Stimulated activated CD4-positive, alpha-beta T cell treated with anti-CD3 and anti-CD28 coated beads, Interleukin-2, amount 100 ng/mL, for 48 hours (primary cell): ENCODE results near the gene ANKLE1.

Experiments used
- DNase-seq, 2 donors: peaks; one replicate each; pipeline ENCODE4 v3.0.0-alpha.2; 2020

ANKLE1 gene

DNA sequence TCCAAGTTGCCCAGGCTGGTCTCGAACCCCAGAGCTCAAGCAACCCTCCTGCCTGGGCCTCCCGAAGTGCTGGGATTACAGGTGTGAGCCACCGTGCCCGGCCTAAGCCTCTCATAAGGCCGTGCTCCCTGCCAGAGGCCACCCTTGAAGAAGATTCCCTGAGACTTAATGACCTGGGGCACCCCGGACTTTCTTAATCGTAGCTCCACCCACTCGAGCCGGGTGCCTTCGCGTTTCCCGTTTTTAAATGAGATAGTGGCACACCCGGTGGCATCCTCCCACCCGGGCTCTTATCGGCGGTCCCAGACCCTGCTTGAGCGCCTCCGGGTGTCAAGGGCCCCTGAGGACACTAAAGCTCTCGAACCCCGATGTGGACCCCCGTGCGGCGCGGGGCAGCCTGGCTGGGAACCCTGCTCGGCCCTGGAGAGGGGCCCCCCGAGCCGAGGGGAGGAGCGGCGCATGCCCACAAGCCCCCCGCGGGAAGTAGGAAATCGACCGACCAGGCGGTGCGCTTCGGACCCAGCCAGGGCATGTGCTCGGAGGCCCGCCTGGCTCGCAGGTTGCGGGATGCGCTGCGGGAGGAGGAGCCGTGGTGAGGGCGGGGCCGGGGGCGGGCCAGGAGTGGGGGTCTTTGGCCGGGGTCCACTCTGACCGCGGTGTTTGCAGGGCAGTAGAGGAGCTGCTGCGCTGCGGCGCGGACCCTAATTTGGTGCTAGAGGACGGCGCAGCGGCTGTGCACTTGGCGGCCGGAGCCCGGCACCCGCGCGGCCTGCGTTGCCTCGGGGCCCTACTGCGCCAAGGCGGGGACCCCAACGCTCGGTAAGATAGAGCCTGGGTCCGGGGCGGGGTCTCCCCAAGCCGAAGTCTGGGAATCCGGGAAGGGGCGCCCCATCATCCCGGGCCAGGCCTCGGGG lies at the start of gene ANKLE1:
TSS of gene ANKLE1 (plus strand) at position 511 of the 914 bp plus-strand sequence. CDS start at position 531, 20 bp downstream.
- DNase-seq = no peak

DNA sequence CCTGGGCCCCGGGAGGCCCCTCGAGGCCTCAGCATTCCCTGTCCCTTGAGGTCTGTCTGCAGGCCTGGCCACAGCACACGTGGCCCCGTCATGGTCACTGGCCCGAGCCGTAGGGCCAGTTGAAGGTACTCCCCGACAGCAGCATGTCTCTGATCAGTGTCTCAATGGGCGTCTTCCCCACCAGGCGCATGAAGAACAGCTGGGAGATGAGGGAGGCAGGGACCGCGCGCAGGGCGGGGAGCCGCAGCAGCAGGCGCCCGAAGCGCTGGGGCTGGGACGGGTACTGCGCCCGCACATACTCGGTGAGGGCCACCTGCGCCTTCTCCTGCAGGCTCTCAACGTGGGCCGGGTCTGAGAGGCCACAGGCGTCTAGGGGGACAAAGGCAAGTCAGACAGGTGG lies 49.4 kb upstream of the ANKLE1 start:
- DNase-seq = no peak

DNA sequence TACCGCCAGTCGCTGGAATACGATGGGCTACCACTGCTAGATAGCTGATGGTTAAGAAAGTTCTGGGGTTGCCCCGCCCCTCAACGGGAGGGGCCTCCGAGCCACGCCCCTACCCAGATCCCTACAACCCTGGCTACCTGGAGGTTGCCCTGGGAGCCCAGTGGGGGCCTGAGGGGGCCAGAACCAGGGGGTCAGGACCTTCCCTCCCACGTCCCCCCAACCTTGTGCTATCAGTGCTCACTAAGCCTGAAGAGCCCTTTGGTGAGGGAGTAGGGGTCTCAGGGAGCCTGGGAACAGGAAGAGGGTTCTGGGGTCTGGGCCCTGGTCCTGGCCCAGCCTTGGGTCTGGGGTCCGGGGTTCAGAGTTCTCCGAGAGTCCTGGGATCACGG lies 46.8 kb upstream of the ANKLE1 start:
- peak; percentile 65 to 66 for DNase-seq

DNA sequence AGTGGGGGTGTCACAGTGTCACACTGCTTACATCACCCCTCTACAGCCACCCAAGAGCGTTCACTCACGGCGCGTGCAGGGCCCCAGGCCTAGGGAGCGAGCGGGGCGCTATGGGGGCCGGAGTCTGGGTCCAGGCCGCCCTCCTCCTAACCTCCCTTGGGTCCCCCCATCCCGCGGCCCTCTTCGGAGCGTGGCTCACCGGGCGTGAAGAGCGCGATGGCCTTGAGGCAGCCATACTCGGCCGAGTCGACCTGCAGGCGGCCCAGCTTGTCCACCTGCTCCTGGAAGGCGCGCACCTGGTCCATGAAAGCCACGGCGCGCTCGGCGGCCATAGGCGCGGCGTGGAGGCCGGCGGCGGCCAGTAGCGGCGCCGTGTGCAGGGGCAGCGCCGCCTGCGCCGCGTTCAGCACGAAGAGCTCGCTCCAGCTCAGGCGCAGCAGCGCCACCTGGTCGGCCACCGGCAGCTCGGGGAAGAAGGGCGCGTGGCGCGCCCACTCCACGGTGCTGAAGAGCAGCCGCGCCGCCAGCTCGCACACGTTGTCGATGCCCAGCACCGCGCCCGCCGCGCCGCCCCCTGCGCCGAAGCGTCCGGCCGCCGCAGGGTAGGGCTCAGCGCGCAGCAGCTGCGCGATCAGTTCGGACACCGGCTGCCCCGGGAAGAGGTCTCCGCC lies 46.3 kb upstream of the ANKLE1 start:
- DNase-seq = peak; percentile 58 to 63

DNA sequence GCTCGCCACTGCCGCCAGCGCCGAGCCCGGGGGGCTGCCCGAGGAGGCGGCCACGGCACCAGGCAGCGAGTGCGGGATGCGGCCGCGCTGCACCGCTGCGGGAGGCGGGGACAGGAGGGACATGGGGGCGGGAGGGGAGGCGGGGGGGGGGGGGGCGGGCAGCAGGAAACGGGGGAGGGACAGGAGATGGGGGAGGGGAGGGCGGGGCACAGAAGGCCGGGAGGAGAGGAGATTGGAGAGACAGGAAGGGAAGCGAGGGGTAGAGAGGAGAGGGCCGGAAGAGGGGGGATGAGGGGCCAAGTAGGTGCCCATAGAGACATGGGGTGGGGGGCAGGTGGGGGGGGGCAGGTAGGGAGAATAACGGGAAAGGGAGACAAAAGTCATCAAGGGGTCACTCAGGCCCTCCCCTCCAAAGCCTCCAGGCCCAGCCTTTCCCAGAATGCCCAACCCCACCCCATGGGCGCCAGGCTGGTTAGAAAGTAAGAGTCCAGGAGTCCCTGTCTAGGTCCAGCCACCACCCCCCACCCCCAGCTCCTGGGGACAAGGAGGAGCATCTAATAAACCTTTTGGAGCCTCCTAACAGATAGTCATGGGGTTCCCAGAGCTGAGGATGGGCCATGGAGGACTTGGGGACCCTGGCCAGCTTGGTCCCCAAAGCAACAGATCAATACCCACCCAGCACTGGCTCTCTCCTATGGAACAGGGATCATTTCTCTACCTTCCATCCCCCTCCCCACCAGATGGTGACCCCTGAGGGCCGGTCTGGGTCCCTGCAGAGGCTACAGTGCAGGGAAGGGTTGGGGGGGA lies 45.5 kb upstream of the ANKLE1 start:
- DNase-seq = no peak

DNA sequence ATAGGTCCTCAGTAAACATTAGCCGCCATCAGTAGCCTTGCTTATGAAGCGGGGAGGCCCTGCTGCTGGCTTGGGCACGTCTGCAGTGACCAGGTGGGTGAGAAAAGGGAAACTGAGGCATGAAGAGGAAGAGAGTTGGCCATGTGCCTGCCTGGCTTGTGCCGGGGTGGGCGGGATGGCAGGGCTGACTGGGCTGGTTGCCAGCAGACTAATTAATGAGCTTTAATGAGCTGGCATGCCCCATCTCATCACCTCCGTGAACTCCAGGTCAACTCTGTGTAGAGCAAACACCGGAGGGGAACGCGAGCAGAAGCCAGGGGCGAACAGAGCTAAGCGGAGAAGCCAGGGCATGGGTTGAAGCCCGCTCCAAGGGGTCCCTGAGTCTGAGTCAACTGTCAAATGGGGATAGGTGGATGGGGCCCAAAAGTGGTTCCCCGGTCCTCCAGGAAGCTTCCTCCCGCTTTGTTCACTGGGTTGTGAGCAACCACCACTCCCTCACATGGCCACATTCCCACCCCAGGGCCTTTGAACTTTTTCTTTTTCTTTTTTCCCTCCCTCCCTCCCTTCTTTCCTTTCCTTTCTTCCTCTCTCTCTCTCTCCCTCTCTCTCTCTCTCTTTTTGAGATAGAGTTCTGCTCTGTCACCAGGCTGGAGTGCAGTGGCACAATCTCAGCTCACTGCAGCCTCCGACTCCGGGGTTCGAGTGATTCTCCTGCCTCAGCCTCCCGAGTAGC lies 44.7 kb upstream of the ANKLE1 start:
- DNase-seq = no peak

DNA sequence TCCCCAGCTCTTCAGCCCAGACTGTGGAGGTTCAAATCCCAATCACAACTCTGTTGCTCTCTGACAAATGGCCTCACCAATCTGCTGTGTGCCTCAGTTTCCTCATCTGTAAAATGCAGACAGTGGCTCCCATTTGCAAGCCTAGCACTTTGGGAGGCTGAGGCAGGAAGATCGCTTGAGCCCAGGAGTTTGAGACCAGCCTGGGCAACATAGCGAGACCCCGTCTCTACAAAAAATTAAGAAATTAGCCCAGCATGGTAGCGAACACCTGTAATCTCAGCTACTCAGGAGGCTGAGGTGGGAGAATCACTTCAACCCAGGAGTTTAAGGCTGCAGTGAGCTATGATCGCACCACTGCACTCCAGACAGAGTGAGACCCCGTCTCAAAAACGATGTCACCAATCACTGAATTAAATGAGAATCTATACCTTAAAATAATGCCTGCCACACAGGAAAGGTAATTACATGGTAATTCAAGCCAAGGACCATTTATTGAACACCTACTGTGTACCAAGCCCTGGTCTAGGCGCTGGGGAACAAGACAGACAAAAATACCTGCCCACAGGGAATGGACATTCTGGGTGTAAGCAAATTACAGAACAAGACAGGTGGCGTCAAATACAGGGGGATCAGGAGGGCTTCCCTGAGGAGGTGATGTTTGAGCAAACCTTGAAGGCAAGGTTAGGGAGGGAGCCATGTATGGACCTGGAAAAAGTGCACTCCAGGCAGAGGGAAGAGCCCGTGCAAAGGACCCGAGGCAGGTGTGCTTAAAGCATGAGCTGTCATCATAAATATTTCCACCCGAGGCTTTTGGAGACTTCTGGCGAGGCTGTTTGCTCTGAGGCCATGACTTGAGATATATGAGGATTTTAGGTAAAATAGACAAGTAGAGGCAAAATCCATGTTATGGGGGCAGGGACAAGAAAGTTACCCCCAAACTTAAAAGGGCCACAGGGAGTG lies 43.7 kb upstream of the ANKLE1 start:
- DNase-seq = no peak

GRCh38 chr19:17240062-17240752 lies 41.5 kb upstream of the ANKLE1 start:
- DNase-seq = no peak

GRCh38 chr19:17240826-17241399 lies 40.8 kb upstream of the ANKLE1 start:
- no peak for DNase-seq

DNA sequence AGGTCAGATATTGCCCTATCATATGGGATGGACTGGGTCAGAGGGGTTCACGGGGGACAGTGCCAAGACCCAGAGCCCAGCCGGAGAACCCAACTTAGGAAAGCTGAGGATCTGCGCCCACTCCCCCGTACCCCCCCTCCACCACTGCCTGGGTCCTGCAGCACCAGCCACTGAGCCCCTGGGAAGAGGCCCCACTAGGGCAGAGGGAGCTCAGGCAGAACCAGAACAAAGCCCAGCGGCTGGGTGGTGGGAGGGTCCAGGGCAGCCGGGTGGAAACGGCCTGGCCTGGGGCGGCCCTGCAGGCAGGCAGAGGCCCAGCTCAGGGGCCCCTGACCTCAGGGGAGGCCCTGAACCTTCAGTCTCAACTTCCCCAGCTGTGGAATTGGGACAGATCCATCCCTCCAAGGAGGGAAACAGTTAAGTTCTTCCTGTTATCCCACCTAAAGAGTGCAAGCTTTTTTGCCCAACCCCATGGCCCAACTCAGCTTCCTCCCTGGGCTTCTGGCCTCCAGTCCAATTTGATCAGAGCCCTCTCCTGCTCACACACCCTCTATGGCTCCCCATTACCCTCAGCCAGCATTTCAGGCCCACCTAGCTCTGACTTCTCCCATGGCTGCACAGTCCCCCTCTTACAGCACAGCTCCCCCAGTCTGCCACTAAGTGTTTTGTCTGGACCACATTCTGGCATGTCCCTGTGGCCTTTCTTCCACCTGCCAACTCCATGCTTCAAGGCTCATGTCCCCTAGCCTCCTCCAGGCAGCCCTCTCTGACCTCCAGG lies 39.1 kb upstream of the ANKLE1 start:
- no peak for DNase-seq

- no peak for DNase-seq
Observed at GRCh38 chr19:17243211-17243829, 38.4 kb upstream of the ANKLE1 start.

DNA sequence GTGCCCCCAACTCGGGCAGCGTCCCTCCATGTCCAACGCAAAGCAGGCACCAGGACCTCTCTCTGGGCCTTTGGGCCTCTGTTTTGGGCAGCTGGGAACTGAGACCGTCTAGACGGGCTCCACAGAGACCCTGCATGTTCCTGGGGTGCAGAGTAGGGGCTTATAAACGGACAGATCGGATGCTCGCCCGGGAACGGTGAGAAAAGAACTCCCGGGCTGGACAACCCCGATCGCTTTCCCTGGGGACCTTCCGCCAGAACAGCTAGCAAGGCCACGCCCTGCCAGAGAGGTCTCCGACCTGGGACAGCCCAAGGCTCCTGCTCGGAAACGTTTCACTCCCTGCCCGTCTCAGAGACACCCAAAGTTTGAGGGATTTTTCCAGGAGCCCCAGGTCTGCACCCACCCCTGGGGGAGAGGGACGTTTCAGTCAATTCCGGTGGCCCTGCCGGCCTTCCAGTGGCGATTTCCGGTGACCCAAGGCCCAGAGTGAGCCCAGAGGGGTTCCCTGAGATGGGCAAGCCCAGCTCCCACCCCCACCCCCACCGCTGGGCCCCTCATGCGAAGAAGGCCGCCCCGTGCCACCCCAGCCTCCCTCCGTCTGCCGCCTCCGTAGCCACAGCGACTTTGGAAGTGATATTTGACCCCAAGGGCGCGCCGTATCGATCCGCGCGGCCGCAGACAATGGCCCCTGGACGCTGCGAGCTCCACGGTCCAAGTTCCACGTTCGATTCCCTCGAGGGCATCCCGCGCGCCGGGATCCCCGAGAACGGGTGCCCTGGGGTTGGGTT lies 37.7 kb upstream of the ANKLE1 start:
- no peak for DNase-seq

- DNase-seq = no peak
Observed at GRCh38 chr19:17244618-17245534, 36.8 kb upstream of the ANKLE1 start.

DNA sequence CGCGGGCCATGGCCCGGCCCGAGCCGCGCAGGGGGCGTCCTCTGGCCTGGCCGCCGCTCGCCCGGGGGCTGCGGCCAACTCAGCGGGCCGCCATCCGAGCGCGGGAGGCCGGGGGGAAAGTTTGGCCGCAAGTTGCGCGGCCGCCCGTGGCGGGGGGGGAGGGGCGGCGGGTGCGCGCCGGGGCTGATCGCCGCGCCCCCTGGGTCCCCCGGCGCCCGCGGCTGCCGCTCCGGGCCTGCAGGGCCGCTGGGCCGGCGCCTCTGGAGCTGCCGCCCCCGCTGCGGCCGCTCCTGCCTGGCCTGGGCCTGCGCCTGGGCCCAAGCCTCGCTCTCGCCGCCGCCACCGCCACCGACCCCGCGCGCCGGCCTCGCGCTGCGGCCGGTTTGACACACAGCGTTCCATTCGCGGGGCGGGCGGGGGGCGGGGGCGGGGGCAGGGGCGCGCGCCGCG lies 36.1 kb upstream of the ANKLE1 start, which contains the start of gene NR2F6:
TSS of gene NR2F6 (minus strand) at position 385 of the 450 bp plus-strand sequence. CDS start 699 bp downstream, outside the sequence.
- DNase-seq = no peak

GRCh38 chr19:17246681-17247425 lies 34.8 kb upstream of the ANKLE1 start:
- DNase-seq = no peak
